HG02970 (cell line): ENCODE results near the gene CDC20.
"Not testable (repeated sequence)": the region's sequence is repeated elsewhere in the genome, so short reads cannot be mapped to it uniquely, and the experiment has no call there.

Source experiments
- ATAC-seq: cut with Tn5 transposase; IDR thresholded peaks from one replicate; pipeline ENCODE4 v1.9.1; 2021; ENCODE audit warnings: mild to moderate bottlenecking, moderate library complexity, moderate number of reproducible peaks; ENCODE audit not compliant: unreplicated experiment, low FRiP score

The CDC20 gene

DNA sequence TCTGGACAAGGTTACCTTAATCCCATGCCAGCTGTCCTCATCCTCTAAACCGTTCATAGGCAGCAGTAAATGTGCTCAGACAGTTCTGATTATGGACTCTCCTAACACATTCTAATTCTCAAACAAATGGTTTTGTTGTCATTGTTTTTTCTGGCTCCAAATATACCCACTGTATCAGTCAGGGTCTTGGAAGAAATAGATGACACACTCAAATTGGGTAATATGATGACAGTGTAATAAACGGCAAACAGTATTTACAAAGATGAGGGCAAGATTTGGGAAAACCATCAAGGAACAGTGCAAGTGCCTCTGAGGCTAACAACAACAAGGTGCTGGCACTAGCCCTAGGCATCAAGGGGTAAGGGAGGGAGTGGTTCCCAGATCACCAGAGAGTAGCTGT is 4.3 kb upstream of the CDC20 start:
- no peak for ATAC-seq

DNA sequence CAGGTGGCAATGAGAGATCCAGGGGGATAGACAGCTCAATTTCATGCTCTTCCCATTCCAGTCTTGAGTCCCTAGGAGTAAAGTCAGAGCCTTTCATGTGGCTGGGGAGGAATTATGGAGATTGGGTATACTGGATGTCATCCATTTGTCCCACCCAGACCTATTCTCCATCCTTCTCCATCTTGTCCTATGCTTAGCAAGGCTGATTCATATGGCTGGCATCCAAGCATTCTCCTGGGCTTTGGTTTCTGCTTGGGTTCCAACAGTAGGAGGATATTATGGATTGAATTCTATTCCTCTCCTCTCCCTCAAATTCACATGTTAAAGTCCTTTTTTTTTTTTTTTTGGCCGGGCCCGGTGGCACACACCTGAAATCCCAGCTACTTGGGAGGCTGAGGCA is 3.8 kb upstream of the CDC20 start:
- ATAC-seq, result no peak

GRCh38 chr1:43357251-43357650 is 1.5 kb upstream of the CDC20 start:
- no peak for ATAC-seq

GRCh38 chr1:43358121-43358745 is 548 bp upstream of the CDC20 start:
- peak; percentile 20 for ATAC-seq

GRCh38 chr1:43359696-43360095 is 915 bp downstream of the CDC20 start:
- ATAC-seq, result no peak

DNA sequence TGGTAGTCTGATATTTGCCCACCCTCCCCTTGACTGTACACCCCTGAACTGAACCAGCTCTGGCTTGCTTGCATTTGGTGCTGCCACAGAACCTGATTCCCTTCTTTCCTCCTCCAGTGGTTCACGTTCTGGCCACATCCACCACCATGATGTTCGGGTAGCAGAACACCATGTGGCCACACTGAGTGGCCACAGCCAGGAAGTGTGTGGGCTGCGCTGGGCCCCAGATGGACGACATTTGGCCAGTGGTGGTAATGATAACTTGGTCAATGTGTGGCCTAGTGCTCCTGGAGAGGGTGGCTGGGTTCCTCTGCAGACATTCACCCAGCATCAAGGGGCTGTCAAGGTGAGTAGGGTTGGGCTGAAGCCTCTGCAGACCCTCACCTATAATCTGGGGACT is 1.8 kb downstream of the CDC20 start:
- no peak for ATAC-seq

DNA sequence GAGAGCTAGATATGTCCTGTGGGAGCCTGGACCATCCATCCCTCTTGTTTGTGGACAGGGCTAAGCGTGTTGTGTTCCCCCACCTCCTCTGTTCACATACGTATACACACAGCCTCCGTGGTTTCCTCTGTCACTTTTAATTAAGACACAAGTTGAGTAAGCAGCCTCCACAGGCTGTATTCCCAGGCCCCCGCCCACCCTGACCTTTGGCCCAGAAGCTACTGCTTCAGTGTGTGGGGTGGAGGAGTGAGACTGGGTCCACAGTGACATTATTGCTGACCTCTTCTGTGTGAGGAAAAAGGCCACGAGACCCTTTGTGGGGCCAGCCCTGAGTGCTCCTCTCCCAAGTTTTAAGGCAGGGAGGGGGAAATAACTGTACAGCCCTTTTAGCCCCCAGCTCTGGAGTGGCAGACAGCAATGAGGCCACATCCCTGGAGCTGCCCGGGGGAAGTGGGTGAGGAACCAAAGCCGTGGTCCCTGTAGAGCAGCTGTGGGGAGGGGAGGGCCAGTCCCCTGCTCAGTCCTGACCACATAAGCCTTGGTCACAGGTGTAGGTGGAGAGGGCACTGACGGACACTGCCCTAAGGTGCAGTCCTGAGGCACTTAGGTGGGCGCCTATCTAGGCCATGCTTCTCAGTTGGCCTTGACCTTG is 4.6 kb downstream of the CDC20 start:
- ATAC-seq, result no peak

DNA sequence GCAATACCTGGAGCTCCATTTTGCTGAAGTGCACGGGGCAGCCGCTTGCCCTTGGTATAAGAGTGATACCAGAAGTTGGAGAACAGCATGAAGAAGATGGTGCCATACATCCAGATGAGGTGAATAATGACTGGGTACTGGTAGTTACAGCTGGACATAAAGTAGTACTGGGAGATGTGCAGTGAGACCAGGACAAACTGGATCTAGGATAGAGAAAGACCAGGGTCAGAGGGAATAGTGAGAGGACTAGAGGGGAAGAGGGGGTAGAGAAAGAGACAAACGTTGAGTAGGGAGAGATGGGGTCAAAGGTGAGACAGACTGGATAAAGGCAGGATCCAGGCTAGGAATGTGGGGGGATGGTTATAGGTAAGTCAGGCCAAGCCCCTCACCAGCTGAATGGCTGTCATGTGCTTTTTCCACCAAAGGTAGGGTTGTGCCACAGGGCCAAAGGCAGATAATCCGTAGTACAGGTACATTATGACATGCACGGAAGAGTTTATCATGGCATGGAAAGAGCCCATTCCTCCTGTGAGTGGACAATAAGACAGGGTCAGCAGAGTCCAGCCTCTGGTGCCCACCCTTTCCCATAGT is 5.2 kb downstream of the CDC20 start:
- no peak for ATAC-seq

DNA sequence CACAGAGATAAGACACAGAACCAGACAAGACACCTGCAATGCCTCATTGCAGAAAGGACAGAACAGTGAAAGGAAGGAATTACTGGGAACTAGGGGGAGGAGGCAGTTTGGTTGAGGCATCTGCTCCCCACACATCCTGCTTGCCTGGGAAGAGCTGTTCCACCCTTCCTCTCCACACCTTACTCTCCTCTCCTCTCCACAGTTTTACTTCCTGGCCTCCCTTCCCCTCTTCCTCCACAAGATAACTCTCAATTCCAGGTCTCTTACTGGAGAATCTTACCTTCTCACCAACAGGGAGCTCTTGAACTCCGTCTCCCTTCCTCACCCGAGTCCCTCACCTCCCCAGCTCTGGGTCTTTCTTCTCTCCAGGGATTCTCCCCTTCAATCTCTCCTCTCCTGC is 6.9 kb downstream of the CDC20 start:
- no peak for ATAC-seq

GRCh38 chr1:43366179-43366578 is 7.4 kb downstream of the CDC20 start:
- ATAC-seq, result no peak

GRCh38 chr1:43366601-43367025 is 7.8 kb downstream of the CDC20 start:
- ATAC-seq, result no peak

GRCh38 chr1:43367026-43367903 is 8.5 kb downstream of the CDC20 start:
- ATAC-seq, result peak; percentile 41

GRCh38 chr1:43367904-43368645 is 9.3 kb downstream of the CDC20 start, which contains the start of gene ELOVL1:
TSS of gene ELOVL1 (minus strand) at chr1:43368011. CDS start at chr1:43365609, 2,402 bp downstream.
- ATAC-seq, result peak; percentile 84

DNA sequence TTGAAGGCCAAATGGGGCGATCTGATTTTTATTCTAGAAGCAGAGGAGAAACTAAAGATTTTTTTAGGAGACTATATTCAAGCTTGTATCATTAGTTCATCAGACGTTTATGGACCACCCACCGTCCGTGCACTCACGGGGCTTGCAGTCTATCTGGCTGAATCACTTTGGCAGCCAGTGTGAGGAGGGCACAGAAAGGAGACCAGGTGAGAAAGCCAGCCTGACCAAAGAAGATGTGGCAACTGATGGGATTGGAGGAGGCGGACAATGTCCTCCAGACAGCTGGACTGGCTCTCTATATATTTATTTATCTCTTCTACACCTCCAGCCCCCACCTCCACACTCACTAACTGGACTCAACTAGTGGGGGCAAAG is 9.9 kb downstream of the CDC20 start:
- ATAC-seq, result no peak

DNA sequence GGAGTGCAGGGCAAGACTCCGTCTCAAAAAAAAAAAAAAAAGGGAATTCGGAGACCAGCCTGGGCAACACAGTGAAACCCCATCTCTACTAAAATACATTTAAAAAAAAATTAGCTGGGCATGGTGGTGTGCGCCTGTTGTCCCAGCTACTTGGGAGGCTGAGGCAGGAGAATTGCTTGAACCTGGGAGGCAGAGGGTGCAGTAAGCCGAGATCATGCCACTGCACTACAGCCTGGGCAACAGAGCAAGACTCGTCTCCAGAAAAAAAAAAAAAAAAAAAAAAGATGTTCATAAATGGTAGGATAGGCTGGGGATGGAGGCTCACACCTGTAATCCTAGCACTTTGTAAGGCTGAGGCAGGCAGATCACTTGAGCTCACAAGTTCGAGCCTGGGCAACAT is 11.0 kb downstream of the CDC20 start:
- ATAC-seq, result not testable (repeated sequence)

GRCh38 chr1:43370564-43370963 is 11.8 kb downstream of the CDC20 start:
- ATAC-seq, result no peak

- ATAC-seq, result no peak
Observed at GRCh38 chr1:43372172-43372571, 13.4 kb downstream of the CDC20 start.

DNA sequence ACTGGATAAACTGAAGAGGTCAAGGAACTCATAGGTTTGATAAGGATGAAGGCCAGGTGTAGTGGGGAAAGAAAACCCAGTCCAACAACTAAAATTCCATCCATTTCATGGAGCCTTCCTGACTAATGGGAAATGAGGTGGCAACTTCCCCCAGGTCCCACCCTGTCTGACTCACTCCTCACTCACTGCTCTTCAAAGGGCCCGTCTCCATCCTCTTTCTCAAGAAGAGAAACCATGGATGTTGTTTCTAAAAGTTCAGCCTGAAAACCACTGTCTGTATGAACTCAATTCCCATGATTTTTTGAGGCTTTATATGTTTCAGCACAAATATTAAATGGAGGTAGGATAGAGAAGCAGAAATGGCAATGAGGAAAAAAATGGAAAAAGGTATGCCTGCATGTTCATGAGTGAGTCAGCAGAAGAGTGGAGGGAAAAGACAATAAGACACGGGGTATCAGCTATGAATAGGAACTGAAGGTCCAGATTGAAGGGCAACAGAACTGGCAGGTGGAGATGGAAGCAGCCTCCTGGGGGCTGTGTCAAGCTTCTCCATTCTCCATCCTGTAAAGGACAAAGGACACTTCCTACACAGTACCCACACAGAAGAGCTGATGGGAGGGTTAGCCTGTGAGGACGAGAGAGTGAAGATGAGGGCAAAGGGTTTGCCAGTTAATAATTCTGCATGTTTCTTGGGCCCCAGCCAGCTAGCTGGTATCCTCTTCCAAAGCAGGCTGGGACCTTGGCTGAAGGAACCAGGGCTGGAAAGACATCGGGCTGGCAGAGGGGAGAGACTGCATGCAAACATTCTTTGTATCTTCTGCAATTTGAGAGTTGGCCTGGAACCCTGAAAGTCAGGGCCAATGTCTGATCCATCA is 14.5 kb downstream of the CDC20 start:
- ATAC-seq, result no peak

GRCh38 chr1:43376723-43377235 is 18.0 kb downstream of the CDC20 start:
- ATAC-seq, result no peak
